ENCODE results near the gene COX7A1. TPM values are rescaled to one million over a fixed set of nuclear protein-coding genes. Genes with fewer than 3 reads are reported as not detected.

Gene COX7A1
- total RNA-seq, 1 donor from 2014 or later, result not detected

- DNase-seq (ENCODE audit: low spot score, unreplicated experiment), result no peak
- Mint-ChIP-seq H3K27me3 (peaks cover 7% of the 10 kb centered on the region), H3K36me3 (ENCODE audit: insufficient read depth) (peaks cover 12% of the 10 kb centered on the region), H3K27ac (no peak overlapping the region), H3K4me3 (ENCODE audit: low read depth) (no peak overlapping the region), H3K9me3 (ENCODE audit: low read depth) (no peaks in the 10 kb centered on the region), H3K4me1 (ENCODE audit: low read depth) (peaks cover 8% of the 10 kb centered on the region)
- no peak for TF ChIP-seq CTCF (IDR thresholded peaks at IDR 0.05; ENCODE audit: unreplicated experiment)
Observed at GRCh38 chr19:36160821-36161596, 8.8 kb upstream of the COX7A1 start.

- Mint-ChIP-seq H3K4me3 (ENCODE audit: low read depth) (no peak overlapping the region), H3K27me3 (no peaks in the 10 kb centered on the region), H3K36me3 (ENCODE audit: insufficient read depth) (peaks cover 11% of the 10 kb centered on the region), H3K27ac (no peak overlapping the region), H3K9me3 (ENCODE audit: low read depth) (no peaks in the 10 kb centered on the region), H3K4me1 (ENCODE audit: low read depth) (peaks cover 15% of the 10 kb centered on the region)
- no peak for DNase-seq (ENCODE audit: low spot score, unreplicated experiment)
- TF ChIP-seq CTCF (IDR thresholded peaks at IDR 0.05; ENCODE audit: unreplicated experiment), result no peak
Observed at GRCh38 chr19:36153126-36153525, 879 bp upstream of the COX7A1 start.

- no peak overlapping the region for H3K4me3 Mint-ChIP-seq (ENCODE audit: low read depth)
- no peaks in the 10 kb centered on the region for H3K9me3 Mint-ChIP-seq (ENCODE audit: low read depth)
- H3K36me3 Mint-ChIP-seq (ENCODE audit: insufficient read depth), result peaks cover 13% of the 10 kb centered on the region
Observed at GRCh38 chr19:36152019-36152351, 262 bp downstream of the COX7A1 start.

GRCh38 chr19:36151144-36152018 lies 866 bp downstream of the COX7A1 start:
- Mint-ChIP-seq H3K4me1 (ENCODE audit: low read depth) (peaks cover 13% of the 10 kb centered on the region), H3K9me3 (ENCODE audit: low read depth) (no peaks in the 10 kb centered on the region), H3K27me3 (no peaks in the 10 kb centered on the region), H3K27ac (no peak overlapping the region), H3K36me3 (ENCODE audit: insufficient read depth) (peaks cover 17% of the 10 kb centered on the region), H3K4me3 (ENCODE audit: low read depth) (no peak overlapping the region)
- no peak for DNase-seq (ENCODE audit: low spot score, unreplicated experiment)
- no peak for TF ChIP-seq CTCF (IDR thresholded peaks at IDR 0.05; ENCODE audit: unreplicated experiment)

More at GRCh38 chr19:36152019-36152351, 262 bp downstream of the COX7A1 start:
- Mint-ChIP-seq H3K27ac (no peak overlapping the region), H3K4me1 (ENCODE audit: low read depth) (peaks cover 15% of the 10 kb centered on the region), H3K27me3 (no peaks in the 10 kb centered on the region)
- TF ChIP-seq CTCF (IDR thresholded peaks at IDR 0.05; ENCODE audit: unreplicated experiment), result no peak
- DNase-seq (ENCODE audit: low spot score, unreplicated experiment), result no peak

- no peak overlapping the region for H3K27ac Mint-ChIP-seq
- no peak for DNase-seq (ENCODE audit: low spot score, unreplicated experiment)
- H3K4me3 Mint-ChIP-seq (ENCODE audit: low read depth), result no peak overlapping the region
- no peak for TF ChIP-seq CTCF (IDR thresholded peaks at IDR 0.05; ENCODE audit: unreplicated experiment)
- H3K4me1 Mint-ChIP-seq (ENCODE audit: low read depth), result peaks cover 5% of the 10 kb centered on the region
- H3K36me3 Mint-ChIP-seq (ENCODE audit: insufficient read depth), result peaks cover 19% of the 10 kb centered on the region
- no peaks in the 10 kb centered on the region for H3K9me3 Mint-ChIP-seq (ENCODE audit: low read depth)
- no peaks in the 10 kb centered on the region for H3K27me3 Mint-ChIP-seq
Observed at GRCh38 chr19:36150586-36150985, 1.7 kb downstream of the COX7A1 start.

Data from progenitor cell of endocrine pancreas (in vitro differentiated cells).